GM23338 (cell line): ENCODE data around the gene ANKHD1. TPM values are rescaled to one million over a fixed set of nuclear protein-coding genes. Genes with fewer than 3 reads are reported as not detected.

ENCODE experiments used
- ATAC-seq: fragments of 200-7000 bp; cut with Tn5 transposase; 3 replicates; pipeline ENCODE4 v1.9.1; 2020
- DNase-seq: peaks from one replicate; pipeline ENCODE4 v3.0.0-alpha.2; 2015; ENCODE audit warnings: low spot score
- H2AFZ ChIP-seq: fragments of 200-600 bp; sonication (generic); 2 replicates; pipeline ENCODE4 v1.8.0; 2016; ENCODE audit warnings: antibody characterized with exemption, mild to moderate bottlenecking, moderate library complexity
- H3F3A ChIP-seq: fragments of 200-600 bp; sonication (generic); replicated peaks from 2 replicates; pipeline ENCODE4 v1.8.0; 2017; ENCODE audit warnings: antibody characterized with exemption, mixed run types, low read depth
- H3K27ac ChIP-seq: fragments of 200-600 bp; sonication (generic); 2 replicates; pipeline ENCODE4 v1.6.1; 2016; ENCODE audit warnings: low read depth
- H3K27me3 ChIP-seq: fragments of 200-600 bp; sonication (generic); 2 replicates; pipeline ENCODE4 v1.8.0; 2016; ENCODE audit warnings: mild to moderate bottlenecking, mixed run types, moderate library complexity; ENCODE audit not compliant: insufficient read depth
- H3K36me3 ChIP-seq: fragments of 200-600 bp; sonication (generic); 2 replicates; pipeline ENCODE4 v1.8.0; 2016; ENCODE audit warnings: mild to moderate bottlenecking; ENCODE audit not compliant: insufficient read depth
- H3K4me1 ChIP-seq: fragments of 200-600 bp; sonication (generic); 2 replicates; pipeline ENCODE4 v1.8.0; 2016; ENCODE audit warnings: mild to moderate bottlenecking, moderate library complexity; ENCODE audit not compliant: insufficient read depth
- H3K4me2 ChIP-seq: fragments of 200-600 bp; sonication (generic); 2 replicates; pipeline ENCODE4 v1.7.1; 2017; ENCODE audit warnings: mixed run types
- H3K4me3 ChIP-seq: fragments of 200-600 bp; sonication (generic); 2 replicates; pipeline ENCODE4 v1.6.1; 2016; ENCODE audit warnings: mixed run types
- H3K79me2 ChIP-seq: fragments of 200-600 bp; sonication (generic); replicated peaks from 2 replicates; pipeline ENCODE4 v1.8.0; 2017; ENCODE audit warnings: mild to moderate bottlenecking; ENCODE audit not compliant: insufficient read depth
- H3K9me2 ChIP-seq: fragments of 200-600 bp; sonication (generic); 2 replicates; pipeline ENCODE4 v1.8.0; 2017; ENCODE audit not compliant: insufficient read depth
- H4K20me1 ChIP-seq: fragments of 200-600 bp; sonication (generic); replicated peaks from 2 replicates; pipeline ENCODE4 v1.8.0; 2017; ENCODE audit warnings: mild to moderate bottlenecking; ENCODE audit not compliant: insufficient read depth
- H3K27ac Mint-ChIP-seq: 2 replicates; pipeline ENCODE4 v1.8.0; 2020; ENCODE audit warnings: inconsistent platforms, mild to moderate bottlenecking, moderate library complexity, mixed read lengths
- H3K27me3 Mint-ChIP-seq: 3 replicates; pipeline ENCODE4 v1.8.0; 2022; ENCODE audit warnings: low read depth, mild to moderate bottlenecking, moderate library complexity, mixed read lengths, inconsistent platforms; ENCODE audit not compliant: insufficient read depth, poor library complexity
- H3K36me3 Mint-ChIP-seq: 3 replicates; pipeline ENCODE4 v1.8.0; 2021; ENCODE audit warnings: low read depth, mild to moderate bottlenecking, inconsistent platforms, moderate library complexity, mixed read lengths
- H3K4me1 Mint-ChIP-seq: 3 replicates; pipeline ENCODE4 v1.8.0; 2020; ENCODE audit warnings: mild to moderate bottlenecking, inconsistent platforms, mixed read lengths
- H3K4me3 Mint-ChIP-seq: 3 replicates; pipeline ENCODE4 v1.8.0; 2021; ENCODE audit warnings: moderate library complexity, mild to moderate bottlenecking, inconsistent platforms, mixed read lengths
- H3K9me3 Mint-ChIP-seq: 3 replicates; pipeline ENCODE4 v1.8.0; 2020; ENCODE audit warnings: moderate library complexity, mild to moderate bottlenecking, inconsistent platforms, mixed read lengths
- CREB1 ChIP-seq: fragments of 250-450 bp; sonication (Bioruptor Pico); IDR thresholded peaks from 2 replicates; pipeline ENCODE4 v1.5.0; 2020; ENCODE audit warnings: low read depth, mild to moderate bottlenecking, moderate library complexity
- EZH2 ChIP-seq: fragments of 200-600 bp; sonication (generic); IDR thresholded peaks from one replicate; pipeline ENCODE4 v1.8.0; 2017; ENCODE audit warnings: antibody characterized with exemption, mild to moderate bottlenecking, low read depth; ENCODE audit not compliant: unreplicated experiment
- EZH2phosphoT487 ChIP-seq: fragments of 200-600 bp; sonication (generic); IDR thresholded peaks from one replicate; pipeline ENCODE4 v1.8.1; 2018; ENCODE audit warnings: antibody characterized with exemption; ENCODE audit not compliant: unreplicated experiment
- JUNB ChIP-seq: IDR thresholded peaks from one replicate; pipeline ENCODE4 v1.6.1; 2016; ENCODE audit warnings: antibody characterized with exemption; ENCODE audit not compliant: unreplicated experiment
- NANOG ChIP-seq: IDR thresholded peaks from 2 replicates; pipeline ENCODE4 v1.6.1; 2016; ENCODE audit warnings: antibody characterized with exemption, borderline replicate concordance
- POLR2AphosphoS5 ChIP-seq: IDR thresholded peaks from 2 replicates; pipeline ENCODE4 v1.6.1; 2016; ENCODE audit warnings: antibody characterized with exemption, low read depth
- REST ChIP-seq: IDR thresholded peaks from one replicate; pipeline ENCODE4 v1.6.1; 2018; ENCODE audit warnings: antibody characterized with exemption; ENCODE audit not compliant: unreplicated experiment
- STAT1 ChIP-seq: IDR thresholded peaks from one replicate; pipeline ENCODE4 v1.6.1; 2016; ENCODE audit warnings: antibody characterized with exemption; ENCODE audit not compliant: unreplicated experiment
- ZNF114 ChIP-seq: fragments of 250-450 bp; sonication (Bioruptor Pico); IDR thresholded peaks from 2 replicates; pipeline ENCODE4 v1.5.0; 2020; ENCODE audit warnings: mild to moderate bottlenecking, moderate library complexity
- ZNF331 ChIP-seq: fragments of 250-450 bp; sonication (Bioruptor Pico); IDR thresholded peaks from 2 replicates; pipeline ENCODE4 v1.5.0; 2020; ENCODE audit warnings: low read depth, mild to moderate bottlenecking, moderate library complexity
- polyA plus RNA-seq: library from polyadenylated mRNA; unstranded; fragments of >200 nt; fragmentation: Nextera tagmentation; extraction: Ambion mirVana; gene quantifications from 2 replicates; pipeline ENCODE4 v1.2.1, GENCODE V29; 2016
- total RNA-seq: library from RNA; depleted of rRNA; stranded (reverse); fragments of >200 nt; shearing (Covaris generic); gene quantifications from 2 replicates; pipeline ENCODE4 v1.2.3, GENCODE V29; 2014
- TF ChIP-seq, protein P1 (sequence below): fragments of 250-450 bp; sonication (Bioruptor Pico); IDR thresholded peaks from 2 replicates; pipeline ENCODE4 v1.5.0; 2020; ENCODE audit warnings: mild to moderate bottlenecking, moderate library complexity
- TF ChIP-seq, protein P2 (sequence below): IDR thresholded peaks from 2 replicates; pipeline ENCODE4 v1.6.1; 2016; ENCODE audit warnings: antibody characterized with exemption
- TF ChIP-seq, protein P3 (sequence below), 2 experiments: fragments of 200-600 bp in 1 of 2; sonication (generic) in 1 of 2; conservative IDR thresholded peaks; 2 replicates each; pipeline versions ENCODE4 v1.5.1 to v1.6.1; 2016 to 2017; ENCODE audit warnings: antibody characterized with exemption in 2 of 2, low read depth in 2 of 2, mild to moderate bottlenecking in 2 of 2, moderate library complexity in 1 of 2

ANKHD1 gene
- total and polyA plus RNA-seq, 2 experiments from 2014 or later: 73.0 to 119 TPM

DNA sequence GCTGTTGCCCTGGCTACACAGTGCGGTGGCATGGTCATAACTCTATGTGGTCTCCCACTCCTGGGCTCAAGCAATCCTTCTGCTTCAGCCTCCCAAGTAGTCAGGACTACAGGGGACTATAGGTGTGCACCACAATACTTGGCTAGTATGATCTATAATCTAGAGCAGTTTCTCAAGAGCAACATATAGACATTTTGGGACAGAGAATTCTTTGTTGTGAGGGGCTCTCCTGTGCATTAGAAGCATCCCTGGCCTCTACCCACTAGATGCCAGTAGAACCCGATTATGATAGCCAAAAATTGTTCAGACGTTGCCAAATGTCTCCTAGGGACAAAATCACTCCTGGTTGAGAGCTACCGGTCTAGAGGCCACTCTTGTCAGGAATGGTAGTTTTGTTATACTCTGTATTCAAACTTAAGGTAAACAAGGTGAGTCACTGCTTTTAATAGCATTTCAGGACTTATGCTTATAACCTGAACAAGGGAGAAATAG, 7.2 kb downstream of the ANKHD1 start:
- Histone ChIP-seq H3F3A (no peaks in the 10 kb centered on the region), H3K27ac (no peak overlapping the region), H3K27me3 (no peaks in the 10 kb centered on the region), H3K79me2 (peaks cover 100% of the 10 kb centered on the region), H3K9me2 (no peaks in the 10 kb centered on the region), H3K4me3 (no peak overlapping the region), H3K4me2 (no peak overlapping the region), H2AFZ (no peak overlapping the region), H4K20me1 (peaks cover 49% of the 10 kb centered on the region), H3K4me1 (peaks cover 14% of the 10 kb centered on the region), H3K36me3 (no peaks in the 10 kb centered on the region)
- no peak for TF ChIP-seq CREB1
- TF ChIP-seq EZH2phosphoT487: no peak
- TF ChIP-seq JUNB: no peak
- TF ChIP-seq EZH2: no peak
- no peak for TF ChIP-seq POLR2AphosphoS5
- no peak for TF ChIP-seq ZNF331 (CRISPR knock-in tag)
- TF ChIP-seq, protein P1, sequence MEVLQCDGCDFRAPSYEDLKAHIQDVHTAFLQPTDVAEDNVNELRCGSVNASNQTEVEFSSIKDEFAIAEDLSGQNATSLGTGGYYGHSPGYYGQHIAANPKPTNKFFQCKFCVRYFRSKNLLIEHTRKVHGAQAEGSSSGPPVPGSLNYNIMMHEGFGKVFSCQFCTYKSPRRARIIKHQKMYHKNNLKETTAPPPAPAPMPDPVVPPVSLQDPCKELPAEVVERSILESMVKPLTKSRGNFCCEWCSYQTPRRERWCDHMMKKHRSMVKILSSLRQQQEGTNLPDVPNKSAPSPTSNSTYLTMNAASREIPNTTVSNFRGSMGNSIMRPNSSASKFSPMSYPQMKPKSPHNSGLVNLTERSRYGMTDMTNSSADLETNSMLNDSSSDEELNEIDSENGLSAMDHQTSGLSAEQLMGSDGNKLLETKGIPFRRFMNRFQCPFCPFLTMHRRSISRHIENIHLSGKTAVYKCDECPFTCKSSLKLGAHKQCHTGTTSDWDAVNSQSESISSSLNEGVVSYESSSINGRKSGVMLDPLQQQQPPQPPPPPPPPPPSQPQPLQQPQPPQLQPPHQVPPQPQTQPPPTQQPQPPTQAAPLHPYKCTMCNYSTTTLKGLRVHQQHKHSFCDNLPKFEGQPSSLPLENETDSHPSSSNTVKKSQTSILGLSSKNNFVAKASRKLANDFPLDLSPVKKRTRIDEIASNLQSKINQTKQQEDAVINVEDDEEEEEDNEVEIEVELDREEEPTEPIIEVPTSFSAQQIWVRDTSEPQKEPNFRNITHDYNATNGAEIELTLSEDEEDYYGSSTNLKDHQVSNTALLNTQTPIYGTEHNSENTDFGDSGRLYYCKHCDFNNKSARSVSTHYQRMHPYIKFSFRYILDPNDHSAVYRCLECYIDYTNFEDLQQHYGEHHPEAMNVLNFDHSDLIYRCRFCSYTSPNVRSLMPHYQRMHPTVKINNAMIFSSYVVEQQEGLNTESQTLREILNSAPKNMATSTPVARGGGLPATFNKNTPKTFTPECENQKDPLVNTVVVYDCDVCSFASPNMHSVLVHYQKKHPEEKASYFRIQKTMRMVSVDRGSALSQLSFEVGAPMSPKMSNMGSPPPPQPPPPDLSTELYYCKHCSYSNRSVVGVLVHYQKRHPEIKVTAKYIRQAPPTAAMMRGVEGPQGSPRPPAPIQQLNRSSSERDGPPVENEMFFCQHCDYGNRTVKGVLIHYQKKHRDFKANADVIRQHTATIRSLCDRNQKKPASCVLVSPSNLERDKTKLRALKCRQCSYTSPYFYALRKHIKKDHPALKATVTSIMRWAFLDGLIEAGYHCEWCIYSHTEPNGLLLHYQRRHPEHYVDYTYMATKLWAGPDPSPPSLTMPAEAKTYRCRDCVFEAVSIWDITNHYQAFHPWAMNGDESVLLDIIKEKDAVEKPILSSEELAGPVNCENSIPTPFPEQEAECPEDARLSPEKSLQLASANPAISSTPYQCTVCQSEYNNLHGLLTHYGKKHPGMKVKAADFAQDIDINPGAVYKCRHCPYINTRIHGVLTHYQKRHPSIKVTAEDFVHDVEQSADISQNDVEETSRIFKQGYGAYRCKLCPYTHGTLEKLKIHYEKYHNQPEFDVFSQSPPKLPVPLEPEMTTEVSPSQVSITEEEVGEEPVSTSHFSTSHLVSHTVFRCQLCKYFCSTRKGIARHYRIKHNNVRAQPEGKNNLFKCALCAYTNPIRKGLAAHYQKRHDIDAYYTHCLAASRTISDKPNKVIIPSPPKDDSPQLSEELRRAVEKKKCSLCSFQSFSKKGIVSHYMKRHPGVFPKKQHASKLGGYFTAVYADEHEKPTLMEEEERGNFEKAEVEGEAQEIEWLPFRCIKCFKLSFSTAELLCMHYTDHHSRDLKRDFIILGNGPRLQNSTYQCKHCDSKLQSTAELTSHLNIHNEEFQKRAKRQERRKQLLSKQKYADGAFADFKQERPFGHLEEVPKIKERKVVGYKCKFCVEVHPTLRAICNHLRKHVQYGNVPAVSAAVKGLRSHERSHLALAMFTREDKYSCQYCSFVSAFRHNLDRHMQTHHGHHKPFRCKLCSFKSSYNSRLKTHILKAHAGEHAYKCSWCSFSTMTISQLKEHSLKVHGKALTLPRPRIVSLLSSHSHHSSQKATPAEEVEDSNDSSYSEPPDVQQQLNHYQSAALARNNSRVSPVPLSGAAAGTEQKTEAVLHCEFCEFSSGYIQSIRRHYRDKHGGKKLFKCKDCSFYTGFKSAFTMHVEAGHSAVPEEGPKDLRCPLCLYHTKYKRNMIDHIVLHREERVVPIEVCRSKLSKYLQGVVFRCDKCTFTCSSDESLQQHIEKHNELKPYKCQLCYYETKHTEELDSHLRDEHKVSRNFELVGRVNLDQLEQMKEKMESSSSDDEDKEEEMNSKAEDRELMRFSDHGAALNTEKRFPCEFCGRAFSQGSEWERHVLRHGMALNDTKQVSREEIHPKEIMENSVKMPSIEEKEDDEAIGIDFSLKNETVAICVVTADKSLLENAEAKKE (CRISPR knock-in tag): no peak
- no peak for TF ChIP-seq NANOG
- TF ChIP-seq ZNF114 (CRISPR knock-in tag): no peak
- TF ChIP-seq, protein P2, sequence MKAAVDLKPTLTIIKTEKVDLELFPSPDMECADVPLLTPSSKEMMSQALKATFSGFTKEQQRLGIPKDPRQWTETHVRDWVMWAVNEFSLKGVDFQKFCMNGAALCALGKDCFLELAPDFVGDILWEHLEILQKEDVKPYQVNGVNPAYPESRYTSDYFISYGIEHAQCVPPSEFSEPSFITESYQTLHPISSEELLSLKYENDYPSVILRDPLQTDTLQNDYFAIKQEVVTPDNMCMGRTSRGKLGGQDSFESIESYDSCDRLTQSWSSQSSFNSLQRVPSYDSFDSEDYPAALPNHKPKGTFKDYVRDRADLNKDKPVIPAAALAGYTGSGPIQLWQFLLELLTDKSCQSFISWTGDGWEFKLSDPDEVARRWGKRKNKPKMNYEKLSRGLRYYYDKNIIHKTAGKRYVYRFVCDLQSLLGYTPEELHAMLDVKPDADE: no peak
- no peak for TF ChIP-seq STAT1
- TF ChIP-seq REST: no peak
- TF ChIP-seq, protein P3, sequence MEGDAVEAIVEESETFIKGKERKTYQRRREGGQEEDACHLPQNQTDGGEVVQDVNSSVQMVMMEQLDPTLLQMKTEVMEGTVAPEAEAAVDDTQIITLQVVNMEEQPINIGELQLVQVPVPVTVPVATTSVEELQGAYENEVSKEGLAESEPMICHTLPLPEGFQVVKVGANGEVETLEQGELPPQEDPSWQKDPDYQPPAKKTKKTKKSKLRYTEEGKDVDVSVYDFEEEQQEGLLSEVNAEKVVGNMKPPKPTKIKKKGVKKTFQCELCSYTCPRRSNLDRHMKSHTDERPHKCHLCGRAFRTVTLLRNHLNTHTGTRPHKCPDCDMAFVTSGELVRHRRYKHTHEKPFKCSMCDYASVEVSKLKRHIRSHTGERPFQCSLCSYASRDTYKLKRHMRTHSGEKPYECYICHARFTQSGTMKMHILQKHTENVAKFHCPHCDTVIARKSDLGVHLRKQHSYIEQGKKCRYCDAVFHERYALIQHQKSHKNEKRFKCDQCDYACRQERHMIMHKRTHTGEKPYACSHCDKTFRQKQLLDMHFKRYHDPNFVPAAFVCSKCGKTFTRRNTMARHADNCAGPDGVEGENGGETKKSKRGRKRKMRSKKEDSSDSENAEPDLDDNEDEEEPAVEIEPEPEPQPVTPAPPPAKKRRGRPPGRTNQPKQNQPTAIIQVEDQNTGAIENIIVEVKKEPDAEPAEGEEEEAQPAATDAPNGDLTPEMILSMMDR (conservative IDR thresholded peaks at IDR 0.05; ENCODE audit: low read depth in 2 of 2): no peak
- Mint-ChIP-seq H3K9me3 (no peaks in the 10 kb centered on the region), H3K27ac (no peak overlapping the region), H3K4me3 (no peak overlapping the region), H3K4me1 (peaks cover 19% of the 10 kb centered on the region), H3K27me3 (peaks cover 4% of the 10 kb centered on the region), H3K36me3 (peaks cover 7% of the 10 kb centered on the region; the same call in 2 of the 3 replicates)
- DNase-seq: no peak
- ATAC-seq: no peak
